Fibroblast of skin of back (primary cell): Measurements from ENCODE around the gene CARD11.

Source experiments
- DNase-seq: peaks from one replicate; pipeline ENCODE4 v3.0.0-alpha.2; 2013

Gene CARD11

DNA sequence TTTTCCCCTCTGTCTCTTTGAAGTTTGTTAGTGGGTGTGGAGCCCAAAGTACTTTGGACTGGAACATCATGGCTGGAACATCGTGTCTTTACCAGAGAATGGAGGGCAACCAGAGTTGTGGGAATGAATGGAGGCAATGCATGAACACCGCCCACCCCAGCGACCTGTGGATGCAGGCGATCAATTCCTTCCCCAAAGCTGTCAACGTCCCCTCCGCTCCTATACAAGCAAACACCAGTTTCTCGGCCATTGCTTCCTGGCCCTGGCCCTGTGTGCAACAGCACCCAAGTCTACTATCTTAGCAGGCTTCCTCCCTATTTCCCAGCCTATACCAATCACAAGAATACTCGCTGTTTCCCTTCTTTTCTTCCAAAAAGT lies 62.6 kb downstream of the CARD11 start:
- no peak for DNase-seq

DNA sequence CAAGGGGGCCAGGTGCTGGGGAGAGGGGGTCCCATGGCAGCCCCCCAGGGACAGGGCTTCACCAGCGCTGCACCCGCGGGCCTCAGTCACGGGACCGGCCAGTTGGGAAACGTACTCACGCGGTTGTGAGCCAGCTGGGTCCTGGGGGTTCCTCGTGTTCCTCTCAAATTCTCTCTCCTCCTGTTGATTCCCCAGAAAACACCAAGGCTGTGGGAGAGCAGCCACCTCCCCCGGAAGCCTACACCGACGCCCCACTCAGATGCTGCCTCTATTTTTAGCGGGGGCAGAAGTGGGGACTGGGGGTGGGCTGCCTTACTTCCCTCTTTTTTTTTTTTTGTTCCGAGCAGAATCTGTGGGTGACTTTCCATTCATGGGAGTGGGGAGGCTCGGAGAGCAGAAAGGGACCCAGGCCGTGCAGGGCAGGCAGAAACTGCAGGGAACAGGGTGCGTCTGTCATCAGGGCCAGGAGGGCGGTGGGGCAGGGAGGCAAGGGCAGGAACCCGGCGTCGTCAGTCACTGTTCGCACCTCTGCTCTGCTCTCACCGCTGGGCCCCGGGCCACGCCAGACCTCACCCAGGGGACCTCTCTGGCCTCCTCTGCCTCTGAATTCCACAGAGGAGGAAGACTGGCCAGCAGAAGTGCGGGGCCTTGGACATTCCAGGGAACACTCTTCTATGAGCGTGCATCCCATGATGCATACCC lies 63.1 kb downstream of the CARD11 start:
- no peak for DNase-seq

DNA sequence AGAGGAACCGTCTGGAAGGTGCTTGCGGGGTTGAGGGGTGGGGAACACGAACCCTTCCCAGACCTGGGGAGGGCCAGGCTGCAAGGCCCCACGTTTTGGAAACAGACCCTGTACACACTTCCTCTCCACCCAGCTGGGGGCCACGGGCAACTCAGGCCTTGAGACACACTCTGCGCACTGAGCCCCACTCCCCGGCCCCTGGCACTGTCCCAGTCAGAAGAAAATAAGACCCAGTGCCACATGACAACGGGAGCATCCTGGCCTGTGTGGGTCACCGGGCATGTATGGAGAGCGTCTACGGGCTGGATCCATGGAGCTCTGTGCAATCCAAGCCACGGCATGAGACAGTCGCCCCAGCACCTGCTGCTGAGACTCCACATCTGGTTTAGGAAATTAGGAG lies 63.7 kb downstream of the CARD11 start:
- DNase-seq = no peak

DNA sequence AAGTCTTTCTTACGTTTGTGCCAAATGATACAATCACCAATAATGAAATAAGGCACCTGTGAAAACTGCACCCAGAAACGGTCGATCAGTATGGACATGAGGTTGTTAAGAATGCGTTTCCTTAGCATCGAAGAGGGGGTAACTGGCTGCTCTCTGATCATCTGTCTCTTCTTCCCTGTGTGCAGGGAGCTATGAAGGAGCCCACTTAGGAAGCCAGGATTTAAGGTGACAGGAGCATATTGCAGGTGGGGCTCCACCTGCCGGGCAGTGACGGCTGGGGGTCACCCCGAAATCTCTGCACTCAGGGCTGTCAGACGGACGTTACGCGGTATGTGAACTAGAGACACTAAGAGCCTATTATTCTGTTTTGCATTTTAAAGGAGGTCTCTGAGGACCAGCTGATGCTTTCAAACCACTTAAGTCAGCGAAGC lies 64.5 kb downstream of the CARD11 start:
- no peak for DNase-seq

DNA sequence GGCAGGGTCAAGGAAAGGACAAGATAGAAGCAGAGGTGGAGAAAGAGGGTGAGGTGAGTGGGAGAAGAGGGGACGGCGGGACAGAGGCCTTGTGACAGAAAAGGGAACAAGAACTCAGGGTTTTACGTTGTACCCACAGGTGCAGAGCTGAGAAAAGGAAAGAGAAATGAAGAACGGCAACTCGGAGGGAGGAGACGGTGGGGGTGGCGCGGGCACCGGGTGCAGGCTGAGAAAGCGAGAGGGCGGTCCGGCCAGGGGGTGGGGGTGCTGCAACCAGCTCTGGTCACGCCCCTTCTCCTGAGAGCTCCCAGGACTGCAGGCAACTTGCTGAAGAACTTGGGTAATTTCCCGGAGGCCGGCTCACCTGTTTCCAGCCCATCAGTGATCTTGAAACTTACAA lies 65.3 kb downstream of the CARD11 start:
- no peak for DNase-seq

DNA sequence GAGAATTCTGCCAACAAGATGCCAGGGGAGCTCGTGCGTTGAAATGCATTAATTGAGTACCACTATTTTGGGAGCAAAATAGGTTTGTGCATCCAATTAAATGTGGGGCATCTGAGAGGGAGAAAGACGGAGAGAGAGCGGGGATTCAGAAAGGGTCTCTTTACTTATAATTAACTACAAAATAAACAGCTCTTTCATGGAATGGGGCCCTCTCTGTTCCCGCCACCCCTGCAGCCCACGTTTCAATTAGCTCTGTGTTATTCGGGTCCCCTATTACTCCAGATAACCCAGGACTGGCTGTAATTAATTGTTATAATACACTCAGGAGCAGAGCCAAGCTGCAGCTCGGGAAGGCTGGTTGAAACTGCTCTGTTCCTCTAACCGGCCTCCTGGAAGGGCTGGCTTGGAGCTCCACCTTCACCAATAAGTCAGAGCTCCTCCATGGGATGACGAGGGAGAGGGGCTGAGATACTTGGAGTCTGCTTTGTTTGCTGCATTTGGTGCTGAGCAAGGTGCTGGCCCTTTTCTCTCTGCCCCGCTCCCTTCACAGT lies 67.8 kb downstream of the CARD11 start:
- no peak for DNase-seq

DNA sequence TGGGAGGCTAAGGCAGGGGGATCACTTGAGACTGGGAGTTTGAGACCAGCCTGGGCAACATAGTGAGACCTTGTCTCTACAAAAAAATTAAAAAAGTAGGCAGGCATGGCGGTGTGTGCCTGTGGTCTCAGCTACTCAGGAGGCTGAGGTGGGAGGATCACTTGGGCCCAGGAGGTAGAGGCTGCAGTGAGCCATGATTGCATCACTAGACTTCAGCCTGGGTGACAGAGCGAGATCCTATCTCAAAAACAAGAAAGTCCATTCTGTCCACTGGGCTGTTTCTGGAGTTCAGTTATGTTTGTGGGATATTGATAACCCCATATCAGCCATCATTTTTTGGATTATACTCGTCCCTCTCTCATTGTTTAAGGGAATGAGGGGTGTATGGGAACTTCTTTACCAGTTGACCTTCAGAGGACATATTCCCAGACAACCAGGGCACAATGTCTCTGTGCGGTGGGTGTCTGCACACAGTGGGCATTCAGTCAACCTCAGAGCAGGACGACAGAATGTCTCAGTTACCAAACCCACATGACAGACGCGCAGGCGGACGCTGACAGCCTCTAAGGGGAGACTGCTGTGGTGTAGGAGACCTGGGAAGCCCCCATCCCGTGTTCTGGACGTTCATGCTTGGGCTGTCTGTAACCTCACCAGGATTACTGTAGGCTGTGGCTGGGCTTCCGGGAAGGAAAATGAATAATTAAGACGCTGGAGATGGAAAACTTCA lies 69.4 kb downstream of the CARD11 start:
- DNase-seq = no peak

DNA sequence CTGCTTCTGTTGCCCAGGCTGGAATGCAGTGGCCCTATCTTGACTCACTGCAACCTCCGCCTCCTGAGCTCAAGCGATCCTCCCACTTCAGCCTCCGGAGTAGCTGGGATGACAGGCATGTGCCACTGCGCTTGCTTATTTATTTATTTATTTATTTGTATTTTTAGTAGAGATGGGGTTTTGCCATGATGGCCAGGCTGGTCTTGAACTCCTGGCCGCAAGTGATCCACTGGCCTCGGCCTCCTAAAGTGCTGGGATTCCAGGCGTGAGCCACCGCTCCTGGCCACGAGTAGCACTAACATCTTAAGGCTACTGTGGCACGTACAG lies 70.9 kb downstream of the CARD11 start:
- no peak for DNase-seq

DNA sequence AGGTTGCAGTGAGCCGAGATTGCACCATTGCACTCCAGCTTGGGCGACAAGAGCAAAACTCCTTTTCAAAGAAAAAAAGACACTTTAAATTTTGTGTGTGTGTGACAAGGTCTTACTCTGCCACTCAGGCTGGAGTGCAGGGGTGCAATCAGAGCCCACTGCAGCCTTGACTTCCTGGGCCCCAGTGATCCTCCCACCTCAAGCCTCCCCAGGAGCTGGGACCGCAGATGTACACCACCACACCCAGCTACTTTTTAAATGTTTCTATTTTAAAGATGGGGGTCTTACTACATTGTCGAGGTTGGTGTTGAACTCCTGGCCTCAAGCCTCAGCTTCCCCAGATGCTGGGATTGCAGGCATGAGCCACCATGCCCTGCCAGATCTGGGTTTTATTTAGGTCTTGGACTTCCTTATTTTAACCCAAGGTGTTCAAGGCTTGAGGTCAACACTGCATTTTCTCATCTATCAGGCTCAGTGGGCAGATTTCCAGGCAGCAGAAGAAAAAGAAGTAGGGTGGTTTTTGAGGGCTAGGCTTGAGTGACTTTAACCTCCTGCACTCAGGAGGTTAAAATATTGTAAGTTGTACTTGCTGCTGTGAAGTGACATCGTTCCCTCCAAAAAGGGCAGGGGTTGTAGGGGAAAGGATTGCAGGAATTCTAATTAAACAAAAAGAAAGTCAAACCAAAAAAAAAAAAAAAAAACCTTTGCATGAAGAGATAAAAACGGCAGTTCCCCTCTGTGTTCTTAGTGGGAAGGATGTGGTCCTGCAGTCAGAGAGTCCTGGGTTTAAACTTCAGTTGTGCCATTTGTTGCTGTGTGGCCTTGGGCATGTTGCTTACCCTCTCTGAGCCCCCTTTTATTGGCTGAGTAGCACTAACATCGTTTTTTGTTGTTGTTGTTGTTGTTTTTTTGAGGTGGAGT lies 71.5 kb downstream of the CARD11 start:
- no peak for DNase-seq

DNA sequence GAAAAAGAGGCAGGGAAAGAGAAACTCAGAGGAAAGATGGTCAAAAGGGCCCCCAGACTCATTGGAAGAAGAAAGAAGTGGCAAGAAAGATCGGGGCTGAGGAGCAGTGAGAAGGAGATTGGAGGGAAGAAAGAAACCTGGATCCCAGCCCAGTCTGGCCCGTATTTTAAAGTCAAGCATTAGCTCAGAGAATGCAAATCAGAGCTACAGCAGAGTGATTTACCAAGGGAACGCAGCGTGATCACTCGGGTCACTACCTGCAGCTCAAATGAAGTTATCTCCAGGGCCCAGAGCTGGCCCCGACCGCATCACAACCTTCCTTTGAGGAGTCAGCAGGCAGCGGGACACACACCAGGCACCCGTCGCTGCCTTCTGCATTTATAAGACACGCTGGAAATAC lies 72.8 kb downstream of the CARD11 start:
- no peak for DNase-seq

DNA sequence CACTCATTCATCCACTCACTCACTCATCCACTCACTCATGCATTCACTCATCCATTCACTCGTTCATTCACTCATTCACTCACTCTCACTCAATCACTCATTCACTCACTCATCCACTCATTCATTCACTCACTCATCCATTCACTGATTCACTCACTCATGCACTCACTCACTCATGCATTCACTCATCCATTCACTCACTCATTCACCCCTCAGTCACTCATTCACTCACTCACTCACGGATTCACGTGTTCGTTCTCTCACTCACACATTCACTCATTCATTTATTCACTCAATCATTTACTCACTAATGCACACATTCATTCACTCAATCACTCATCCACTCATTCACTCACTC lies 73.4 kb downstream of the CARD11 start:
- no peak for DNase-seq

DNA sequence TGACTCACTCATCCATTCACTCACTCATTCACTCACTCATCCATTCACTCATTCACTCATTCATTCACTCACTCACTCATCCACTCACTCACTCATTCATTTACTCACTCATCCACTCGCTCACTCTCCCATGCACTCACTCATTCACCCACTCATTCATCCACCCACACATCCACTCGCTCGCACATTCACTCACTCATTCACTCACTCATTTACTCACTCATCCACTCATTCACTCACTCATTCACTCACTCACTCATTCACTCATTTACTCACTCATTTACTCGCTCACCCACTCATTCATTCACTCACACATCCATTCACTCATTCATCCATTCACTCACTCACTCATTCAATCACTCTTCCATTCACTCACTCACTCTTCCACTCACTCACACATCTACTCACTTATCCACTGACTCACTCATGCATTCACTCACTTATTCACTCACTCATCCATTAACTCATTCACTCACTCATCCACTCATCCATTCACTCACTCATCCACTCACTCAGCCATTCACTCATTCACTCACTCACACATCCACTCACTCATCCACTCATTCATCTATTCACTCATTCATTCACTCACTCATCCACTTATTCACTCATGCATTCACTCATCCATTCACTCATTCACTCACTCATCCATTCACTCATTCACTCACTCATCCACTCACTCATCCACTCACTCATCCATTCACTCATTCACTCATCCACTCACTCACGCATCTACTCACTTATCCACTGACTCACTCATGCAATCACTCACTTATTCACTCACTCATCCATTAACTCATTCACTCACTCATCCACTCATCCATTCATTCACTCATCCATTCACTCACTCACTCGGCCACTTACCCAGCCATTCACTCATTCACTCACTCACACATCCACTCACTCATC lies 74.0 kb downstream of the CARD11 start:
- DNase-seq = no peak

DNA sequence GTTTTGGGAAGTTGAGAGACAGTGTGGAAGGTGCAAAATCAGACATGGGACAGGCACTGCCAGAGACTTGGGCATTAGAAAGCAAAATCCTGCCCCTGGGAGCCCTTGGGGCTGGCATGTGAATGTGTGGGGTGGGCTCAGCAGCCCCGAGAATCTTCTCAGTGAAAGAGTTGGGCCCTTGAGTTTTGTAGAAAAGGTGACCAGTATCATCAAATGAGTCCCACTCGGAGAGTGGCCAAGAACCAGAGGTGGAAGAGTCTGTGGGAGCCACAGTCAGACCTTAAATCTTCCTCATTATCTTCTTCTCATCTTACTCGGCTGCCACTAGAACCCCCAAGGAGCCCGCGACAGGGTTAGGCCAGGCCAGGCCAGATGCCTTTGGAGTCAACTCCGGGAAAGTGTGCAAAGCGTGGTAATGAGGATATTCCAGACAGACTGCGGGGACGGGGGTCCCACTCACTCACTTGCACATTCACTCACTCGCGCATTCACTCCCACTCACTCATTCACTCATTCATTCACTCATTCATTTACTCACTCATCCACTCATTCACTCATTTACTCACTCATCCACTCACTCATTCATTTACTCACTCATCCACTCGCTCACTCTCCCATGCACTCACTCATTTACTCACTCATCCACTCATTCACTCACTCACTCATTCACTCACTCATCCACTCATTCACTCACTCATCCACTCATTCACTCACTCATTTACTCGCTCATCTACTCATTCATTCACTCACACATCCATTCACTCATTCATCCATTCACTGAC lies 74.9 kb downstream of the CARD11 start:
- DNase-seq = no peak

DNA sequence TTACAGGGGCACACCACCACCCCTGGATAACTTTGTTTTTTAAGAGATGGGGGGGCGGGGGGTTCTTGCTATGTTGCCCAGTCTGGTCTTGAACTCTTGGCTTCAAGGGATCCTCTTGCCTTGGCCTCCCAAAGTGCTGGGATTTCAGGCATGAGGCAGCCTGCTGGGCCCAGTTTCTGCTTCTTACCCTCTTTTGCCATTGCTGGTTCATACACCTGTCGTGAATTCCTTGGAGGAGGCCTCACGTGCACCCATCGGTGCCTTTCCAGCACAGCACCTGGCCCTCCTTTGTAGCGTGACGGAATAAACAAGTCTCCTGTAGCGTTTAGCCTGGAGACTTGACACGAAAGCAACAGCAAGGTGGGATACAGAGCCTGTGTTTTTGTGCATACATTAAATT lies 75.5 kb downstream of the CARD11 start:
- DNase-seq = no peak

DNA sequence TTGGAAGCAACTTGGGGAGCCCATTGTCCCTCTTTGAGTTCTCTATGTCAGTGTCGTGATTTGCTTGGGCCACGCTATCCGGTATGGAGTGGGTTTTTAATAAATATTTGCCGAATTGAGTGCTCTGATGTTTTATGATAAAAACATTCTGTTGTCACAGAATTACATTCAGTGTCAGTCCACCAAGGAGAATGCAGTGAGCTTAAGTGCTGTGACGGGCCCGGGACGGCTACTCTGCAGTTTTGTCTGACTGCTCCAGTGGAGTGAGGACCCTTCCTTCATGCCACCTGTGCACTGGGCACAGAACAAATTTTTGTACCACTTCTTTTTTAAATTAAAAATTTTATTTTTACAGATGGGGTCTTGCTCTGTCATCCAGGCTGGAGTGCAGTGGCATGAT lies 76.0 kb downstream of the CARD11 start:
- no peak for DNase-seq

DNA sequence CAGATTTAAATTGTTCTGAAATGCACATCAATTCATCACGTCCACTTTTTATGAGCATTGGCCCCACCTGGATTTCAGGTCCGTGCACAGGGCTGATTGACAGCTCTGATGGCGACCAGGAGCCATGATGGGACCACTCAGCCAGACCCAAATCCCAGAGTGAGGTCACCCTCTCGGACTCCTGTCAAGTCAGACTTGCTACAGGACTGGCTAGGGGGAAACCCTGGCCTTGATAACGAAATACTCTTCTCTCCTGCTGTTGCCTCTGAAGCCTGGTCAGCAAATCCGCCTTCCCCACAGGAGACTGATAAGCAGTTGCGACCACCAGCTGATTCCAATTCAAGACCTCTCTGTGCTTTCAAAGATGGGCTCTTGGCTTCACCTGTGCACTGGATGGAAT lies 76.4 kb downstream of the CARD11 start:
- no peak for DNase-seq

DNA sequence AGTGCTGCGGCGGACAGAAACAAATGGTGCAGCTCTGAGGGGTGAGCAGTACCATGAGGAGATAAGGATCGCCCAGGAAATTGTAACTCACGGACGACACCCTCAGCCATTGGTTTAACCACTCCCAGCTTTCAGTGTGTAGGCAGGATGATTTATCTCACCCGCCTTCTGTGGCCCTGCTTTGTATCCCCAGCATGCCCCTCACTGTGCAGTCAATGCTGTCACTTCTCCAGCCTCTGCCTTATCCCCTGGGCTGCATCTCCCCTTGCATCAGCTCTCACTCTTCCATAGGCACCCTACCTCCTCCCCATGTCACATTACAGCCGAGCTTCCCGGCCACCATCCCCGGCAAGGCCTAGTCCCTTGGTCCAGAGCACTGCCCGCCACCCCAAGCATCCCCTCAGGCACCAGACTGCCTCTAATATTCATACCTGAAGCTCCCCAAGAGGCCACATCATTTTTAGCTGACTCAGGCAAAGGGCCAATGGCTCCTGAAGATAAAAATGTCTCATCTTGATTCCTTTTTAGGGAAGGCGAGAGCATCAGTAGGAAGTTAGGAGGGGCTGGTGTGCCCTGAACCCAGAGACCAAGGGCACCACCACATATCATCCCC lies 77.1 kb downstream of the CARD11 start:
- DNase-seq = no peak

DNA sequence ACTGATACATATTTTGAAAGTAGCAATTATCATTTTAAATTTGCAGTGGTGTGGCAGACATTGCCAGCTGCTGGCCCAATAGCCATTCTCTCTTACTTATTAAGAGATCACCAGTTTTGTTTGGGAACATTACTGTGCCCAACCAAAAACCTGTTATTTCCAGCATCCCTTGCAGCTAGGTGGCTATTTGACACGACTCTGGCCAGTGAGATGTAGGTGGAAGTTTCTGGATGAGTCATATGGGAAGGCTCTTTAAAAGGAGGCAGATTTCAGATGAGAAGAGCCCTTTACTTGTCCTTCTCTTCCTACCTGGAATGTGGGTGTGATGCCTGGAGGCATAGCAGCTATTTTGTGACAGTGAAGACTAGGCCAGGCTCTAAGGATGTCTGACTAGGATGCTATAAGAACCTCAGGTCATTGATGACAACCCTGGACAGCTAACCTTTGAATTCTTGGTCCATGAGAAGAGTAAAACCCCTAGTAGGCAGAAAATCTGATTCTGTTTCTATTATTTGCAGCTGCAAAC lies 77.9 kb downstream of the CARD11 start:
- DNase-seq = no peak

DNA sequence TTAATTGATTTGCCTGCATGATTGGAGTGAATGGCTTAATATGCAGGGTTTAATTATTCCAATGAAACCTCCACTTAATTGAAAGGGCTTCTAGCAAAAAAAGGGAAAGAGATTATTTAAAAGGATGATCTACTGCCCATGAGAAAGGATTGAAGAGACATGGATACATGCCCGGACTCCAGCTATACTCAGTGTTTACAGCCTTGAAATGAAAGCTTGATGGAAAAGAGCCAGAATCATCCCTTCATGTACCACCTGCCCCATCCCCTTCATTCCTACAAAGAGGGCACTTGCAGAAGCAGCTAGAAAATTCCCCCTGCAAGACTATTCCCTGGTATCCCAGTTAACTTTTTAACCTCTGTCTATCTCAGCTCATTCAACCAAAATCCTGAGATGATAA lies 78.4 kb downstream of the CARD11 start:
- no peak for DNase-seq

DNA sequence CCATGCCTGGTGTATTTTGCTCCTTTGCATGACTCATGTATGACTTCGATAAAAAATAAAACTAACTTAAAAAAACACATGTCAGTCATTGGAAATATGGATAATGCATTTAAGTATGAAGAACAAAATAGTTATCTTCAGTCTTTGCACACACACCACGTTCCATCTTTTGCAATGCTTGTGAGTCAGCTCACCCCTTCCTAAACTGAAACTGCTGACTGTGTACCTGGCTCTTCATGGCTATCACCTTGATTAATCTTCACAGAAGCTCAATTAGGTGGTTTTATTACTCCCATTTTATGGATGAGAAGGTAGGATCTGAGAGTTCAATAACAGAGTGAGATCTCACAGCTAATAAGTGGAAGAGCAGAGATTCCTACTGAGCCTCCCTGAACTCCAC lies 79.5 kb downstream of the CARD11 start:
- no peak for DNase-seq

DNA sequence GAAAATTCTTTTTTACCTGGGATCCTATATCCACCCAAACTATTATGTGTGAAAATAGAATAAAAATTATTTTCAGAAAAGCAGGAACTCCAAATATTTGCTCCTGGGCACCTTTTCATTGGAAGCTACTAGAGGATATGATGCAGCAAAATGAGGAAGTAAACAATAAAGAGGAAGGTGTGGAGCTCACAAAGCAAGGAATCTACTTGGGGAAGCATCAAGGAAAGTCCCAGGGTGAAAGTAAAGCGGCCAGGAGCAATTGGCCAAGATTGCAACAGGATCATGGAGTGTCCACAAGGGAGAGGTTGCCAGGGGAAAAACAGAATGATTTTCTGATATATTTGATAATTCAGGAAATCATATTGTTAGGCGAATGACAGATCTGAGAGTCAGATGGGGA lies 80.8 kb downstream of the CARD11 start:
- DNase-seq = no peak
